GM19351 (cell line): Measurements from ENCODE around the gene PRRX2.
"Not testable (repeated sequence)": the region's sequence is repeated elsewhere in the genome, so short reads cannot be mapped to it uniquely, and the experiment has no call there.

ENCODE experiments used
- ATAC-seq: cut with Tn5 transposase; IDR thresholded peaks from one replicate; pipeline ENCODE4 v1.9.1; 2021; ENCODE audit warnings: mild to moderate bottlenecking, moderate library complexity; ENCODE audit not compliant: unreplicated experiment

The PRRX2 gene

DNA sequence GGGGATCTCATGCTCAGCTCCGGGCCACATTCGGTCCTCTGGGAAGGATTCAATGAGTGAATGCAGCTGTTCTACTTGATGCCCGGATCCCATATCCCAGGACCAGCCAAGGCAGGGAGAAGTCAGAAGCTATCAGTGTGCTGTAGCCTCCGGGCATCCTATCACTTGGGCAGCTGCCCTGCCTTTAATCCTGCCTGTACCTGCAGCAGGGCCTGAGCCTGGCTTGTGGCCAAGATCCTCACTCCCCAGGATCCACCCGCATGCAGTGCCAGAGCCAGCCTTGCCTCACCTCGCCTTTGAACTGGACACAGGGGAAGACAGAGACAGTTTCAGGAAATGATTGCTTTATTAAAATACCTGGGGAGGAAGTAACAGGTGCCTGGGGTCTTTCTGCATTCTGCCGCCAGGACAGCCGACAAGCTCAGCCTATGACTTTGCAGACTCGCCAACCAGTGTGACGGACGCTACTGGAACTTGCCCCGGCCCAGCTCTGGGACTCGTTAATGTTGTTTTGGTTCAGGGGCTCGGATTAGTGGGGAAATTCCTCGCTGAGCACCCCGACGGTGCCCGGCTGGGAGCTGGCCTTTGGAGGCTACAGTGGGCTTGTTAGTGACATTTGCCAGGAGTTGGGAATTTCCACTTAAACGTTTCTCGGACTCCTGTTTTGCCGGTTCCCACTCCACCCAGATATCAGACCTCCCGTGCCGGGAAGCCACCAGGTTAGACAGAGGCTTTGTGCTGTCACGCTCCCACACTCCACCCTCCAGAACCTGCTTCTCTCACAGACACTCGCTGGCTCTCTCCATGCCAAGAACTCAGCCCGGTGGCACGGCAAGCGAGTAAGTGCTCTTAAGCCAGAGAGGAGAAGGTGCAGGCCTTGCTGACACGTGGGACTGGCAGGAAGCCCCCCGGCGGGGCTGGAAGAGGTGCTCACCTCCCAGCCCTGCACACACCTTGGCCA lies 86.7 kb downstream of the PRRX2 start:
- no peak for ATAC-seq

DNA sequence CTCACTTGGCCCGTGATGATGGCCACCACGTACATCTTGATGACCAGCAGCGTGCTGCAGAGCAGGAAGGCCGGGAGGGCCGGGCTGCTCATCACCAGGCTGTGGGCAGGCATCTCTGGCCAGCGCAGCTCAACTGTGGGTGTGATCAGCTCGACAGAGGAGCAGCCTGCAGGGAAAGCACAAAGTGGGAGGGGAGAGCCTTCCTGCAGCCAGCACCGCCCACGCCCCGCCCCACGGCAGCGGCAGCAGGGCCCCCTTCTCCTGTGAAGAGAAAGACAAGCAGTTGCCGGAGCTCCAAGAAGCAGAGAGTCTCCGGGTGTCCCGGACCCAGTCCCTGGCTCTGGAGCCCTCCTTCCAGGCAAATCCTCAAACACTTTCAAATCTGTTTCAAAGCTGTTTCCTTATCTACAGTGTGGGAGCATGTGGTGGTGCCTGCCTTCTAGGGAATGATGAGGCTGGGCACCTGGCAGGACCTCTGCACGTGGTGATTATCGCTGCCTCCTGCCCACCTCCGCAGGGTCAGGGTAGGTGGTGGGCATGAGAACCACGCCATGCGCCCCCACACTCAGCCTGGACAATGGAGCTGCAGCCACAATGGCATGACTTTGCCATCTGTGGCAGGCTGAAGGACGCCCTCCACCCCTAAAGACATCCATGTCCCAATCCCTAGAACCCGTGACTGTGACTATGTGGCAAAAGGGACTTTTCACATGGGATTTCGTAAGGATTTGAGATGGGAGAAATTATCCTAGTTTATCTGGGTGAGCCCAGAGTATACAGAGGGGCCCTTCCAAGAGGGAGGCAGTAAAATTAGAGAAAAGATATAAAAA lies 87.7 kb downstream of the PRRX2 start, which contains the start of gene PTGES:
TSS of gene PTGES (minus strand) at position 143 of the 830 bp plus-strand sequence. CDS start at position 113, 30 bp downstream.
- no peak for ATAC-seq

DNA sequence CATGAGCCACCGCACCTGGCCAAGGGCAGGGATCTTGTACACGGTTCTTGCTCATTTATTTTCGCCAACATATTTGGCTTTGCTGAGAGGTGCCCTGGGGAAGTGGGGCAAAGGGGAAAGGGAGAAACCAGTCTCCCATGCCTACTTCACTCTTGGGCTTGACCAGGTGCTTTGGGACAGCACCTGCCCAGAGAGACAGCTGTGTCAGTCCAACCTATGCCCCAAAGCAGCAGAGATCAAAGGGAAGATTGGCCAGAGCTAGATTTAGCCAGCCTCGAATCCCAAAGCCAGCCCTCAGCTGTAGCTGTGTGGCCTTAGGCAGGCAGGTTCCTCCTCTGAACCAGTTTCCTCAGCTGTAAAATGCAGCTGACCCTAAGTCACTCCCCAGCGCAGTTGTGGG lies 89.7 kb downstream of the PRRX2 start:
- no peak for ATAC-seq

- ATAC-seq: no peak
These were observed 90.7 kb downstream of the PRRX2 start for GRCh38 chr9:129756191-129756590.

DNA sequence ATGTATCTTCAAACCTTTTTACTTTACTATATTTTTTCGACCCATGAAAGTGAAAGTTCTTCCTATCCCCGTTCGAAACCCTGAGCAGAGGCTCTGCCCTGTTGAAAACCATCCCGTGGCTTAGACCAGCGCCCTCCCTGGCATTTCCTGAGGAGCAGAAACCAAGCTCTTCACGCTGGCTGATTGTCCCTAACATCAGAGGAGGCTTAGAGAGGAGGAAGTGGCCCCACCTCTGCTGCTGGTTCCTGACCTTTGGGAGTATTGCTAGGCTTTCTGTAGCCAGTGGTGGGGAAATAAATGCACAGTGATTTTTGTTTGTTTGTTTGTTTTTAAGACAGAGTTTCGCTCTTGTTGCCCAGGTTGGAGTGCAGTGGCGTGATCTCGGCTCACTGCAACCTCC lies 91.6 kb downstream of the PRRX2 start:
- ATAC-seq: no peak

GRCh38 chr9:129759319-129759718 lies 93.9 kb downstream of the PRRX2 start:
- ATAC-seq: no peak

DNA sequence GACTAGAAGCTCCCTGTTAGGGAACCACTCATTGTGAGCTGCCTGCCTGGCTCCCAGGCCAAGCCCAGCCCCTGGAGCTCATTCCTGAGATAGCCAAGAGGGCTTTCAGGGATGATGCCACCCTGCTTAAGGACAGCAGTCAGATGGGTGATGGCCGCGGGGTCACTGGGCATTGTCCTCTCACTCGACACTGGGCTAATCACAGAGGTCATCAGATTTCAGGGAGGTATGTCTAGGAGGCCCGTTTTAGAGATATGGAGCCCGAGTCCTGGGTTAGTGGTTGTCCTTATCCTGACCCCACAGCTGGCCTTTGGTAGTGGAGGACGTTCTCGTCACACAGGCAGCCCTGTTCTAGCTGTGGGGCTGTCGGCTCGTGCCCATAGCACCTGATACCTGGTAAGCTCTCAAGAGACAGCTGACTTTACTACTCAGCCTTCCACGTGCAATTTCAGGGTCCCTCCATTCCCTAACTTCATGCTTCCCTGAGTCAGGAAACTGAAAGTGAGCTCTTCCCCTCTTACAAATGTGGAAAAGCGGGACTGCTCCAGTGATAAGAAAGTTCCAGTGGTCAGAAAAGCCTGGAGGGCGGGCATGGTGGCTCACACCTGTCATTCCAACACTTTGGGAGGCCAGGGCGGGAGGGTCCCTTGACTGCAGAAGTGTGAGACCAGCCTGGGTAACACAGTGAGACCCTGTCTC lies 94.5 kb downstream of the PRRX2 start:
- ATAC-seq: no peak

- ATAC-seq: not testable (repeated sequence)
These were observed 95.3 kb downstream of the PRRX2 start for GRCh38 chr9:129760784-129761183.

- ATAC-seq: no peak
These were observed 96.0 kb downstream of the PRRX2 start for GRCh38 chr9:129761293-129761900.

DNA sequence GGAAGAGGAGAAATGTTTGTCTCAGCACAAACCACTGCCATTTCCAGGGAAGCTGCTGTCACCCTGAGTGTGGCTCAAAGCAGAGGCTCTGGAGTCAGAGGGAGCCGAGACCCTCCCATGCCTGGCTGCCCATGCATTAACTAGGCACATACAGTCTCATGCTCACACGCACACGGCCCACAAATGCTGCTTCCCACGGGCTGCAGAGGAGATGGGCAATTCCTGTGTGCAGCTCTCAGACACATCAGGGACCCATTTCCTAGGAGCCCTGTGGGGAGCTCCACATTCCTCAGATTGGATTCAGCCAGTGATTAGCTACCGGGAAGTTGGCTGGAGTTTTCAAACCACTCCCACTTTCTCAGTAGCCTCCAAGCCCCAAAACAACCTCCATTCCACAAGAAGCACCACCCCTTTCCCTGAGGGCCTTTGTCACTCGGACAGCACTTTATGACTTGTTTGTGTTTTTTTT lies 96.5 kb downstream of the PRRX2 start:
- no peak for ATAC-seq

- not testable (repeated sequence) for ATAC-seq
These were observed 97.0 kb downstream of the PRRX2 start for GRCh38 chr9:129762370-129762984.

- no peak for ATAC-seq
These were observed 97.8 kb downstream of the PRRX2 start for GRCh38 chr9:129762985-129763926.

- ATAC-seq: no peak
These were observed 100.4 kb downstream of the PRRX2 start for GRCh38 chr9:129765764-129766317.

DNA sequence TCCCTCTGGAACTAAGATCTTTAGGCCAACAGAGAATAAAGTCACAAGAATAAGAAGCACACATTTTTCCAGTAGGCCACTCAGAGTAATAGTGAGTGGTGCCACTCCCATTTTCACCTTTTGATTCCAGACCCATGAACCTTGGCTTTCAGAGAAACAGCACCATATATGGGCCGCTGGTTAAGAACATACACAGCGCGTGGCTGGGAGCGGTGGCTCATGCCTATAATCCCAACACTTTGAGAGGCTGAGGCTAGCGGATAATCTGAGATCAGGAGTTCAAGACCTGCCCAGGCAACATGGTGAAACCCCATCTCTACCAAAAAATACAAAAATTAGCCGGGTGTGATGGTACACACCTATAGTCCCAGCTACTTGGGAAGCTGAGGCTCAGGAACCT lies 103.0 kb downstream of the PRRX2 start:
- no peak for ATAC-seq

GRCh38 chr9:129769669-129770068 lies 104.2 kb downstream of the PRRX2 start:
- no peak for ATAC-seq

- ATAC-seq: no peak
These were observed 105.3 kb downstream of the PRRX2 start for GRCh38 chr9:129770741-129771140.
